ENCODE results near the gene PLXNB2. TPM values are rescaled to one million over a fixed set of nuclear protein-coding genes. Genes with fewer than 3 reads are reported as not detected.

Gene PLXNB2
- total RNA-seq, 1 donor from 2014 or later = 180 TPM

DNA sequence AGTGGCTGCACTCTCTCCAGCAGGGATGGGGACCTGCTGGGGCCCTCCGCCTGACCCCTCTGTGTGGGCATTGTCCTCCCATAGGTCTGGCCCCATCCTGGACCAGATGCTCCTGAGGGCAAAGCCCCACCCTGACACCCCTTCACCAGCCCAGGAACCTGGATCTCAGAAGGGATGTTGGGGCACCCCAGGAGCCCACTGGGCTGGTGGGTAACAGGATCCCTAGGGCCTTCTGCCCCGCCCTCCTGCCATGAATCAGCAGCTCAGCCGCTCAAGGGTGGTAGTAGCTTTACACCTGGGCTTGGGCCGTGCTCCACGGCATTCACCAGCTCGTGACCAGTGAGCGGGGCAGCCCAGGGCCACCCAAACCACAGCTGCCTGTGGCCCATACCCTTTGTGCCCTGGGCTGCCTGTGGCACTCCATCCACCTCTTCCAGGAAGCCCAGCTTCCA, 45.0 kb downstream of the PLXNB2 start:
- H3K27ac ChIP-seq = no peak overlapping the region
- no peaks in the 10 kb centered on the region for H3K36me3 ChIP-seq
- TF ChIP-seq POLR2A (IDR thresholded peaks at IDR 0.05) (no peak), POLR2AphosphoS5 (IDR thresholded peaks at IDR 0.05; ENCODE audit: insufficient read depth in 1 of 2, low read depth in 1 of 2) (no peak)
- TF ChIP-seq, protein P1, sequence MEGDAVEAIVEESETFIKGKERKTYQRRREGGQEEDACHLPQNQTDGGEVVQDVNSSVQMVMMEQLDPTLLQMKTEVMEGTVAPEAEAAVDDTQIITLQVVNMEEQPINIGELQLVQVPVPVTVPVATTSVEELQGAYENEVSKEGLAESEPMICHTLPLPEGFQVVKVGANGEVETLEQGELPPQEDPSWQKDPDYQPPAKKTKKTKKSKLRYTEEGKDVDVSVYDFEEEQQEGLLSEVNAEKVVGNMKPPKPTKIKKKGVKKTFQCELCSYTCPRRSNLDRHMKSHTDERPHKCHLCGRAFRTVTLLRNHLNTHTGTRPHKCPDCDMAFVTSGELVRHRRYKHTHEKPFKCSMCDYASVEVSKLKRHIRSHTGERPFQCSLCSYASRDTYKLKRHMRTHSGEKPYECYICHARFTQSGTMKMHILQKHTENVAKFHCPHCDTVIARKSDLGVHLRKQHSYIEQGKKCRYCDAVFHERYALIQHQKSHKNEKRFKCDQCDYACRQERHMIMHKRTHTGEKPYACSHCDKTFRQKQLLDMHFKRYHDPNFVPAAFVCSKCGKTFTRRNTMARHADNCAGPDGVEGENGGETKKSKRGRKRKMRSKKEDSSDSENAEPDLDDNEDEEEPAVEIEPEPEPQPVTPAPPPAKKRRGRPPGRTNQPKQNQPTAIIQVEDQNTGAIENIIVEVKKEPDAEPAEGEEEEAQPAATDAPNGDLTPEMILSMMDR (IDR thresholded peaks at IDR 0.05) = no peak
- no peaks in the 10 kb centered on the region for H3K27me3 ChIP-seq
- no peak overlapping the region for H3K4me3 ChIP-seq
- intact Hi-C loops (cut with DNase I) = loop anchor here (10.0 kb wide), 1 partner anchor 262 kb away; the partner anchor contains the start of gene SCO2
- H3K9me3 ChIP-seq = no peaks in the 10 kb centered on the region
- no peak for DNase-seq (ENCODE audit: extremely low spot score in 2 of 2)
- H3K4me1 ChIP-seq = peaks cover 33% of the 10 kb centered on the region

DNA sequence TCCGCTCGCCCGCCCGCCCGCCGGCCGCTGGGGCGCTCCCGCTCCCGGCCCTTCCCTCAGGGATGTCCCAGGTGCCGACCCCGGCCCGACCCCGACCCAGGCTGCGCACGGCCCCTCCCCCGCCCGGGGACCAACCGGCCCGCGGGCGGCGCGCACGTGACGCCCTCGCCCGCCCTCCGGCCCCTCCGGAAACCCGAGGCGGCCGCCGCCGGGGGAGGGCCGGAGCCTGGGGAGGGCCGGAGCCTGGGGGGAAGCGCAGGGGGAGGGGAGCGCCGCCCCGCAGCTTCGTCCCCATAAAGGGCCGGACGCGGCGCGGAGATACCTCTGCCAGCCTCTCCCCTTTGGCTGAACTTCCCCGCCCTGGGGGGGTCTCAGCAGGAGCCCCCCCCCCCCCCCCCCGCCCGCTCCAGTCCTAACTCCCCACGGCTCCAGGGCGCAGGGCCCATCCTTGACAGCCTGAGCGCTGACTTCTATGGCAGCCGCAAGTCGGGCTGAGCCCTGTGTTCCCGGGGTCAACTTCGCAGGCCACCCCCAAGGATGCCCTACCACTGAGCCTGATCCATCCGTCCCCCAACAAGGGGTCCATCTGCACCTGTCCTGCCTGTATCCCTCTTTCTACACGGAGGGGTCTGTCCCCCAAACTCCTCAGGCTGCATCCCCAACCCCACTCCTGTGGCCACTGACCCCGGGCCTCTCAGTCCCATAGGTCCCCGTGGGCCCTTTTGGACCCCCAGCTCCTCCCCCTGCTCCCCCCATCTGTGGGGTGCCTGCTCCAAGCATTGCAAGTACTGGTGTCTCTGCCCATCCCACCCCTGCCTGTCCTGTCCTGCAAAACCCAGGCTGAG, 45.6 kb downstream of the PLXNB2 start, which contains the start of gene MAPK12:
MAPK12 (minus strand) TSS at position 69 of the 845 bp plus-strand sequence. CDS start 174 bp downstream, outside the sequence.
- no peak for TF ChIP-seq POLR2A (IDR thresholded peaks at IDR 0.05)
- TF ChIP-seq POLR2AphosphoS5 (IDR thresholded peaks at IDR 0.05; ENCODE audit: insufficient read depth in 1 of 2, low read depth in 1 of 2) = no peak
- TF ChIP-seq, protein P1 (IDR thresholded peaks at IDR 0.05) = no peak
- Histone ChIP-seq H3K36me3 (no peaks in the 10 kb centered on the region), H3K4me3 (peak within 1 kb of the TSS; percentile 49 to 70), H3K27me3 (no peaks in the 10 kb centered on the region), H3K9me3 (no peaks in the 10 kb centered on the region), H3K27ac (peak within 1 kb of the TSS; percentile 44), H3K4me1 (peaks cover 26% of the 10 kb centered on the region)
- intact Hi-C loops (cut with DNase I) = loop anchor here (10.0 kb wide), 1 partner anchor 263 kb away; the partner anchor contains the start of gene SCO2
- DNase-seq (ENCODE audit: extremely low spot score in 2 of 2) = no peak

DNA sequence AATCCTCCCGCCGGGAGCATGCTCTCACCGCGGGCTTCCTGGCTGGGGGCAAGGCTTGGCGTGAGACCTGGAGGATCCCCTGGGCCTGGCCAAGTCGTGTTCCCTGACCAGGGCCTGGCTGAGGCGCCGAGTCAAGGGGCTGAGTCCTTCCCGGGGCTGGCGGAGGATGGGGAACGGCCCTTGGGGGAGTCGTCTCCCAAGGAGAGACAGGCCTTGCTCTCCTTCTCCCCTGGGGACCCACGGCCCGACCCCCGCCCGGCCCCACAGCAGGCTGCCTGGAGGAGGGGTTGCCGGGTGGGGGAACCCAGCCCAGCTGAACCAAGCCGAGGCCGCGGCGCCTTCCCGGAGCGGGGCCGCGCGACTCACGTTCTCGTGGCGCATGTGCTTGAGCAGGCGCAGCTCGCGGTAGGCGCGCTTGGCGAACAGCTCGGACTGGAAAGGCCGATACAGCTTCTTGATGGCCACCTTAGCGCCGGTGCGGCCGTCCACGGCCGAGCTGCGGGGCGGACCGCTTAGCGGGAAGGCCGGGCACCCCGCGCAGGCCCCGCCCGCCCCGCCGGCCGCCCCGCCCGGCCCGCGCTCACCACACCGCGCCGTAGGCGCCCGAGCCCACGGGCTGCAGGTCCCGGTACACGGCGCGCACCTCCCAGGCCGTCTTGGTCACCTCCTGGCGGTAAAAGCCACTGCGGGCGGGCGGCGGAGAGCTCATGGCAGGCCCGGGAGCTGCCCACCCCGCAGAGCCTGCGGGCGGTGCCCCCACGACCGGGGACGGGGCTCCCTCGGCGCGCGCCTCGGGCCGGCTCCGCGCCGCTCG, 46.4 kb downstream of the PLXNB2 start:
- peak overlapping the region; percentile 44 for H3K27ac ChIP-seq
- H3K27me3 ChIP-seq = no peaks in the 10 kb centered on the region
- TF ChIP-seq, protein P1 (IDR thresholded peaks at IDR 0.05) = no peak
- TF ChIP-seq POLR2AphosphoS5 (IDR thresholded peaks at IDR 0.05; ENCODE audit: insufficient read depth in 1 of 2, low read depth in 1 of 2) = peak in 1 of 2 donors; percentile 30
- H3K9me3 ChIP-seq = no peaks in the 10 kb centered on the region
- peaks cover 23% of the 10 kb centered on the region for H3K4me1 ChIP-seq
- intact Hi-C loops (cut with DNase I) = loop anchor here (10.0 kb wide), 1 partner anchor 264 kb away; the partner anchor contains the start of gene SCO2
- H3K36me3 ChIP-seq = no peaks in the 10 kb centered on the region
- H3K4me3 ChIP-seq = peak overlapping the region; percentile 49 to 70
- no peak for DNase-seq (ENCODE audit: extremely low spot score in 2 of 2)

DNA sequence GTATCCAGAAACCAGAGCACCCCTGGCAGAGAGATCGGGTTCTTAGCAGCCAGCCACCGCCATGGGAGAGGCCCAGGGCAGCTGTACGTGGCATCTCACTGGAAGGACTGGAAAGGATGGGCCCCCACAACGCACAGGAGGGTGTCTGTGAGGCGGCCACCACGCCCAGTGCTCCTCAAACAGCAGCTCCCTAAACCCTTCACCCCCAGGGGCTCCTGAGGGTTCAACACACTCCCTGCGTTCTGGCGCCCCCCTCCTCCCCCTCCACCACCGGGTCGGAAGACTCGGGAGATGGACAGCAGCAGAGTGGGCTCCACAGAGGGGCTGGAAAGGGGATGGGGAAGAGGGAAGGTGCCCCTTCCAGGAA, 47.0 kb downstream of the PLXNB2 start:
- Histone ChIP-seq H3K27ac (peak overlapping the region; percentile 44), H3K9me3 (no peaks in the 10 kb centered on the region), H3K27me3 (no peaks in the 10 kb centered on the region), H3K4me1 (peaks cover 23% of the 10 kb centered on the region), H3K4me3 (peak overlapping the region; percentile 49 to 70), H3K36me3 (no peaks in the 10 kb centered on the region)
- intact Hi-C loops (cut with DNase I) = loop anchor here (10.0 kb wide), 1 partner anchor 264 kb away; the partner anchor contains the start of gene SCO2
- TF ChIP-seq POLR2A (IDR thresholded peaks at IDR 0.05) = no peak
- TF ChIP-seq, protein P1 (IDR thresholded peaks at IDR 0.05) = no peak
- TF ChIP-seq POLR2AphosphoS5 (IDR thresholded peaks at IDR 0.05; ENCODE audit: insufficient read depth in 1 of 2, low read depth in 1 of 2) = no peak
- no peak for DNase-seq (ENCODE audit: extremely low spot score in 2 of 2)

Measured in vagina (tissue), 2 donors.